NOMO-1 treated with DMSO at 0.1 percent for 48 hours (cell line): ENCODE data around the gene CHCT1.

ENCODE experiments used
- DNase-seq: peaks from one replicate; lab custom pipeline; 2025; ENCODE audit not compliant: unreplicated experiment; lab: John Stamatoyannopoulos, UW

The CHCT1 gene

DNA sequence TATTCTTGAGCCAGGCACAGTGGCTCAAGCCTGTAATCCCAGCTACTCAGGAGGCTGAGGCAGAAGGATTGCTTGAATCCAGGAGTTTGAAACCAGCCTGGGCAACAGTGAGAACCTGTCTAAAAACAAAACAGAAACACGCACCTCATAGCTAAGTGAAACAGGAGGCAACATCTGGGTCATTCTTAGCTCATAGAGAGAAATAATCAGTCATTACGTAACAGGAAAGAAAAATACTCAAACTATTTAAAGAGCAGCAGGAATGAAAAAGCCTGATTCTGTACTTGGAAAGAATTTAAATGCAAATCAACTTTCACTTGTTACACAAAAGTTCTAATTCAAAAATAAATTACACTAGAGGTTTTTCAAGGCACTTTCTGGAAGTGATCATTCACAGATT, 17.2 kb downstream of the CHCT1 start:
- peak; percentile 51 for DNase-seq

DNA sequence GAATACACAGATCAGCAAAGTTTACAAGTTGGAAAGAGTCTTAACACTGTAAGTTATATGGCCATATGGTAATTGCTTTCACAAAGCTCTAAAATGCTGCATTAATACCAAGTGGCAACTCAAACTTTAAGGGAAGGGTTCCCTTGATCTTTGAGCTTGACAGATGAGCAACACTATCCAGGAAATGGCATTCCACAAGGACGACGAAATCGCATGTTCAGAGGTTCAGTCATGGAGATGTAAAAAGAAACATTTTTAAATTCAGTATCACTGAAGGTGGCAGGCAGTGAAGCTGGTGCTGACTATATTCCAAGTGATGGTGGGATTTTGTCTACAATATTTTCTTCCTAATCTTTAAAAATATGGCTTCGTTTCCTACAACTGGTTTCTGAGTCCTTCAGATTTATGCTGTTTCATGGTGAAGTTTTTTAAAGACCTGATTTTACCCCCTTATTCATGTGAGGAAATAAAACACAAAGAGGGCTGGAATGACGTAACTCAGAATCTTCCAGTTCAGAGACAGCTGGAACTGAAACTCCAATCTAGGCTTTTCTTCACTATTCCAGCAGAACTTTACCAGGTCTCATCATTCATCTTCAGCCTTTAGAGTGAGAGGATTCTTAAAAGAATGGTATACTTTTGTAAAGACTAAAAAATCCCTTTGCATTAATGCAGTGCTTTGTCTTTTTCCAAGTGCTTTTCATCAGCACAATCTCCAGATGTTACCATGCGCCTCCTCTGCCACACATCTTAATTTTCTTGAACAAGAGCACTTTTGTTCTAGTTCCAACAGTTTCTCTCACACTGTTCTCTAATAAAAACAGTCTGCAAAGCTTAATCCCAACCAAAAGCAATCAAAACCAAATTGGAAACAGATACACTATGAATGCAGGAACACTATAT, 20.2 kb downstream of the CHCT1 start:
- DNase-seq, result no peak

DNA sequence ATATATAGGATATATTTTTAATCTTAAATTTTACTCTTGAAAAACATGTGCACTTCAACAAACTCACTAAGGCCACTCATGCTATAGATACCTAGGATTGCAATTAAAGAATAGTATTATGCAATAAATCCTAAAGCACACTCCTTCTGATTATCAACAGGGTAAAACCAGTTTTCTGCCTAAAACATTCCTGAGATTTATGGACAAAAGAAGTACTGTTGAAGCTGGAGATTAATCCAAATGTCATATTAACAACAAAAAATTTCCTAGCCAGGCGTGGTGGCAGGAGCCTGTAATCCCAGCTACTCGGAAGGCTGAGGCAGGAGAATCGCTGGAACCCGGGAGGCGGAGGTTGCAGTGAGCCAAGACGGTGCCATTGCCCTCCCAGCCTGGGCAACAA, 21.4 kb downstream of the CHCT1 start:
- DNase-seq, result no peak

DNA sequence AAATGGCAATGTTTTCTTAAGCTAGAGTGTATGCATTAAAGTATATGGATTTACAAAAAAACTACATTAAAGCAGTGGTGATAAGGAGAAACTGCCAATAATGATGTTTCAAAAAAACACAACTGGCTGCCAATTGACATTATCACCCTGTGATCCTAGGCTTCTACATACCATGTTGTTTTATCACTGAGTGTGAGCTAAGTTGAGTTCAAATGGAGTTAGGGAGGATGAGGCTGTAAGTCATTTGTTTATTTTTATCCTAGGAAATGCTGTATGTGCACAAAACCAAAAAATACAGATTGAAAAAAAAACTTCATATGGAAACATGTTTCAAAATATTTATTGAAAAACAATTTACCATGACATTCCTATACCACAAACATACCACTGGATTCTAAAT, 22.9 kb downstream of the CHCT1 start:
- DNase-seq, result no peak

DNA sequence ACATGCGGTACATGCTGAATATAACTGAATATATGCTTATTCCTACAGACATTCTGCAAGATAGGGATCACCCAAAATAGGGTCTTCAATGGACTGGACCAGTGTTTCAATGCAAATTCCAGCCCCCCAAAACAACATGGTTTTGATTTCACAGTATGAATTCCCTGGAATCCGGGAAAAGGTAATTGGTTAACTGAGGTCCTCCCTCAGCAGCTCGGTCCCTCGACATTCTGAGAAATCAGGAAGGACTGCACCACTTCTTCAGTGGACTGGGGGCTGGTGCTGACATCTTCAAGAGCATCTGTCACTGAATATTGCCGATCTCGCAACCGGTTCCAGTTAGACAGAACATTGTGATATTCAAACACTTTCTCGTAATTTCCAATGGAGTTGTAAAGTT, 25.1 kb downstream of the CHCT1 start:
- no peak for DNase-seq

DNA sequence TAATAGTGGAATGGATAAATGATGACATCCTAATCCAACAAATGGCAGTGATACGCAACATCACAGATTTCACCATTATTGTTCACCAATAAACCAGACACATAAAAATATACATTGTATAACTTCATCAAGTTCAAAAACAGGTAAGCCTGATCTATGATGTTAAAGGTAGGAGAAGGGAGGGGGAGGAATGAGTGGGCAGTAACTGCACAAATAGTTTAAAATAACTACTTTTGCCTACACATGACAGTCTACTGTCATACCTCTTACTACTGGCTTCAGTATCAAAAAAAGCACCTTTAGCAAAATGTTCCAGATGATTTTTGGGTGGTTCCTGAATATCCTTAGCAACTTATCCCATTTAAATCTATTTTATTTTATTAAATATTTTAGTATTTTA, 28.8 kb downstream of the CHCT1 start:
- no peak for DNase-seq

DNA sequence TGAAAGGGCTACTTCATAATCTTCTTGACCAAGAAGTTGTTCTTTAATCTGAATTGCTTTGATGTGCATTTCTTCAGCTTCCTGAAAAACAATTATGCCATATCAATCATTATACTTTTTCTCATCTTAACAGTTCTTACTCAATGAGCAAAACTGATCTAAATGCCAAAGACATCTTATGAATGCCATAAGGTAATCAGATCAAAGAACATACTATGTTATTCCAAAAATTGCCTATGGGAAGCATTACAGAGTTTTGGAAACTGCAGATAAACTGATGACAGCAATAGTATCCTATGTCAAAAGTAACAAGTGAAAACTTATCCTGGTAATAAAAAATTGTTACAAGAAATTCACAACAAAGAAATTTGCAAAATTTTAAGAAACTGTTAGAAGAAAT, 29.7 kb downstream of the CHCT1 start:
- no peak for DNase-seq

DNA sequence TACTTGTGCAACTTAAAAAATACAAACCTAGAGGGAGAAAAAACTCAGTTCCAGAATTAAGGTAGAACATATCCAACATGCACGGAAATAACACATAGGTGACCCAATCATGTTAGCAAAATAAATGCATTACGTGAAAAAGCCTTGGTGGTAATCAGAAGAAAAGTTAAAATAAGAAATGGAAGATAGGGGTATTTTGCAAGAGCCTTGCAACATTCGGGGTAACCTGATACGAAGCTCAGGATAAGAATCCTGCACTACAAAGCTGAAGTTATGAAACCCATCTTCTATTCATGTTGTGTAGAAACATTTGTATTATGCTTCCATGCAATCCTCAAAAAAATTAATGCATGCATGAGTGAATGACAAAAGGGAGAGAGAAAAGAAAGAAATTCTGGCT, 33.1 kb downstream of the CHCT1 start:
- DNase-seq, result no peak

DNA sequence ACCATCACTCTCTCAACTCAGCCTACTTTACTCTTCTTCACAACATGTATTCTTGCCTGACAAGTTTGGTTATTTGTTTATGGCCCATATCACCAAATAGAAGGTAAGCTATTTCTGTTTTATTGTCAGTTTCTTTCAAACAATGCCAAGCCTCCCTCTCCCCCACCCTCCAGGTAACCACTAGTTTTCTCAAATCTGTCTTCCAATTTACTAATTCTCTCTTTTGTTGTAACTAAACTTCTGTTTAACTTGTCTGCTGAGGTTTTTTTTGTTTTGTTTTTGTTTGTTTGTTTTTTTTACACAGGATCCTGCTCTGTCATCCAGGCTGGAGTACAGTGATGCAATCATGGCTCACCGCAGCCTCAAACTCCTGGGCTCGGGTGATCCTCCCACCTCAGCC, 34.9 kb downstream of the CHCT1 start:
- DNase-seq, result no peak

DNA sequence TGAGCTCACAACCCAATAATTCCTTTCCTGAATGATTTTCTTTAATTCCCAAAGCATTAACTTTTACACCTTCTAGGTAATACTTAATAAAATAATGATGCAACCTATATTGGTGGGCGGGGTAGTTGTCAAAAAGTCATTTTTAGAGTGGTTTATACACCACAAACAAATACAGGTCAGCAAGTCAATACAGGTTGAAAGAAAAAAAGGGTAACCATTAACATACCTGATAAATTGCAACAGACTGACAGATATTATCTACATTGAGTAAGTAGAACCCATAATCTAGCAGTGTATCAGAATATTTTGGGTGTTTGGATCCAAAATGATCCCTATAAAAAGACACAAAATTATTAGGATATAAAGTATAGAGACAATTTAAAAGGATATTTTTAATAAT, 39.3 kb downstream of the CHCT1 start:
- no peak for DNase-seq

DNA sequence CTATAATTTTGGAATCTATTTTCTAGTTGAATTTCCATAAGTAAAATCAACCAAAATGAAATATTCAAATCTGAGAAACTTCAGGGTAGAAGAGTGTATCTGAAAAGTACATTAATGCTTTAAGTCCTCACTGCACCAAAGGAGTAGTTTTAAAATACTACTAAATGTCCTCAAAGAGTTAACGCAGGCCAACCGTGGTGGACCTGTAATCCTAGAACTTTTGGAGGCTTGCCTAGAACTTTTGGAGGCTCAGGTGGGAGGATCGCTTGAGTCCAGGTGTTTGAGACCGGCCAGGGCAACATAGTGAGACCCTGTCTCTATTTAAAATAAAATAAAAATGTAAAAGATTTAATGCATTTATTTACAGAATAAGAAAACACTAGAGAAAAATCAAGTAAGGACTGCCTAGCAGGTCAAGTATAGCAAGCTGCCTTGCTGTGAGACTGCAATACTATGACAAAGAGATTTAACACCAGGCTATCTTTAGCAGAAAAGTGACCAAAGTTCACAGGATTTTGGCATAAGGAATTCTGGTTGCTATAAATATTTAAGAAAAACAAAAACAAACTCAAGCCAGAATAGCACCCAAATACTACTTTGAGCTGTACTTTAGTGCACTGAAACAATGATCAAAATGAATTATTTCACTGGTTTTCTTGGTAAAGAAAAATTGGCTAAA, 41.0 kb downstream of the CHCT1 start:
- DNase-seq, result no peak

DNA sequence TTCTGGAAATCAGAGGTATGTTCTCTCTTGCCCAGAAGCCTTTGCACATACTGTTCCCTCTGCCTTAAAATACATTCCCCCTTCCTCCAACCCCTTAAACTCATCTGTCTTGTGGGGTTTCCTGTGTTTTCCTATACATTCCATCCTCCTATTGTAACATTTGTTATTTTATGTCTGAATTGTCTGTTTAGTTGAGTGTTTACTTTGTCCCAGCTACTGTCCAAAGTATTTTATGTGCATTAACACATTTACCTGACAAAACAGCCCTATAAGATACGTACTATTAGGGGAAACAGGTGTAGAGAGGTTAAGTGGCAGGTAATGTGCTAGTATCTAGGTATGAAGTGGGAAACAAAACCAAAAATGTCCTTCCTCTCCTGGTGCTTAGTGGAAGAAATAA, 42.1 kb downstream of the CHCT1 start:
- DNase-seq, result no peak

DNA sequence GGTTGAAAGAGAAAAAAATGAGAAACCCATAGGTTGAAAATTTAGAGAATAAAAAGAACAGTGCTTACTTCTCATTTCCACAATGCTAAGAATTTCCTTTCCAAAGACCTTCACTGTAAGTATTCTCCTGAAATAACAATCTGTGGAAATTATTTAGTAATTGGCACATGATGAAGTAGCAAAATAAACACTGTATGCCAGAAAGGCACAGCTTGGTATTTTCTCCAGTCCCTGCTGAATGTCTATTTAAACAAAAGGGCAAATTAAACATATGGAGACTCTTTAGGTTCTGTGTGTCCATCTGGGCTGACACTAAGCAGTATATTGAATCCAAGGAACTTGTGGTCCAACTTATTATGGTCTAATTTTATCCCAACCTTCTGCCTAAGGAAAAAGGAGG, 46.1 kb downstream of the CHCT1 start:
- no peak for DNase-seq

DNA sequence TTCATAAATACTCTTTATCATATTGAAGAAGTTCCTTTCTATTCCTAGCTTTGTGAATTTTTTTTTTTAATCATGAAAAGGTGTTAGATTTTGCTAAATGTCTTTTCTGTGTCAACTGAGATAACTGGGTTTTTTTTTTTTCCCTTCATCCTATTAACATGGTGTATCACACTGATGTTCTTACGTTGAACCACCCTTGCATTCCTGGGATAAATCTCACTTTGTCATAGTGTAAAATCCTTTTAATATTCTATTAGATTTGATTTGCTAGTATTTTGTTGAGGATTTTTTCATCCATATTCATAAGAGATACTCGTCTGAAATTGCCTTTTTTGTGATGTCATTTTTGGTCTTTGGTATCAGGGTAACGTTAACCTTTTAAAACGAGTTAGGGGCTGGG, 49.2 kb downstream of the CHCT1 start:
- no peak for DNase-seq

DNA sequence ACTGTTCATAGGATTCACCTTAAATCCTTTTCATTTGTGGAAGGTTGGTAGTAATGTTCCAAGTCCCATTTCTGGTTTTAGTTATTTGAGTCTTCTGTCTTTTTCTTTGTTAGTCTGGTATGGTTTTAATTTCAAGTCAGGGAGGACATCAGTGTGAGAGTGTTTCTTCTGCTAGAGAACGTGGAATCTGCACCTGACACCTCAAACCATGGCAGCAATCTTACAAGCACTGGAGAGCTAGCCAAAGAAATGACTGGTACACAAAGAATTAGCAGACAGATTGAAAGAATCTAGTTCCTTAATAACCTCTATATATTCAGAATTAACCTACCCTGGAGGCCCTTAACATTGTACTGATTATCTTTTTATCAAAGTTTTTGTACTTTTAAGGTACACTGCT, 50.2 kb downstream of the CHCT1 start:
- DNase-seq, result no peak

DNA sequence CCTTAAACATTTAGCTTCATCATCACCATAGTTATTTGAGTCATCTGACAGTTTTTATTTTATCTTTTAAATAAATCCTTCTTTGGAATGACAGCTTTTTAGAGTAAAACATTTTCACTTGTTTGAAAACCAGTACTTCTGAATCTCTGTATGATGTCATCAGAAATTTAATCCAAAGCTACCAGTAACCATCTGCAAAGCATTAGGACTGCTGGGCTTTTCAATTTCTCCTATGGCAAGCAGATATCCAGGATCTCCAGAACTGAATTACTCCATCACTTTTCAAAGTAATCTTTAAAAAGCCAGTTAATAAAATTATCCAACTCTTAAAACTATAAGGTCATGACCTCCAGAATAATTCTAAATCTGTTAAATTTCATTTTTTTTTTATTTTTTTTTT, 51.5 kb downstream of the CHCT1 start:
- no peak for DNase-seq
